Pulmonary artery endothelial cell (primary cell): ENCODE results near the gene GPR162. TPM values are rescaled to one million over a fixed set of nuclear protein-coding genes. Genes with fewer than 3 reads are reported as not detected.
A peak's percentile ranks its signal among the peaks of the same experiment; 100 is the strongest.

Experiments
- DNase-seq: peaks from one replicate; pipeline ENCODE4 v3.0.0-alpha.2; 2011; ENCODE audit warnings: low read depth, low spot score
- total RNA-seq: library from RNA; depleted of rRNA; stranded (reverse); fragments of >200 nt; gene quantifications from 2 replicates; pipeline ENCODE4 v1.2.3, GENCODE V29; 2014

Gene GPR162
- total RNA-seq, 1 donor from 2014 or later: 13.5 TPM

- DNase-seq: no peak
These were observed 12.6 kb downstream of the GPR162 start for GRCh38 chr12:6834254-6834653.

- no peak for DNase-seq
These were observed 13.3 kb downstream of the GPR162 start for GRCh38 chr12:6834873-6835272.

DNA sequence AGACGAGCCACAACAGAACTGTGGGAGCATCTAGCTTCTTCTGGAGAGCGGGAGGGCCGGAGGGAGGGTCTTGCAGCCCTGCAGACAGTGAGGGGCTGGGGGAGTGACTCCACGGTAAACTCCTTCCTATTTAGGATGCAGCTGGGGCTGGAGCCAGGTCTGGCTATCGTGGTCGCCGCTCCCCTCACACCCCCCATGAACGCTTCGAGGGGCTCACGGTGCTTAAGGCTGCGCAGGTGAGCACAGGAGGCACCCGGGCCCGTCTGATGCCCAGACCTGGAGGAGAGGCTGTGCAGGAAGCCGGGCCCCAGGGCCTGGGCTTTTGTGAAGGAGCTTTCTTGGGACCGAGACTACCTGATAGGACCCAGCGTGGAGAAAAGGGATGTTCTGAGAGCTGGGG is 15.2 kb downstream of the GPR162 start:
- no peak for DNase-seq

- DNase-seq: no peak
These were observed 15.9 kb downstream of the GPR162 start for GRCh38 chr12:6837370-6838060.

DNA sequence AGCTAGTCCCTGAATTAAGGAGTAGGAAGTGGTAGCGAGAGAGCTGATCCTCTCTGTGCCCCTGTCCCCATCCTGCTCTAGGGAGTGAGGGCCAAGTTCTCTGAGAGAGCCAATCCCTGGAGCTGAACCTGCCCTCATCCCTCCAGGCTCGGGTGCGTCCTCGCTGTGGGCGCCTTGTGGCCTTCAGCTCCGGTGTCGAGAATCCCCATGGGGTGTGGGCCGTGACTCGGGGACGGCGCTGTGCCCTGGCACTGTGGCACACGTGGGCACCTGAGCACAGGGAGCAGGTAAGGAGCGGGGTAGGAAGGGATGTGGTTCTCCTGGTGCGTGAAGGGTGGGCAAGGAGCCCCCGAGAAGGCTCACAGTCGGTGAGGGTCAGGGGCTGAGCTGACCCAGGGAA is 17.2 kb downstream of the GPR162 start:
- DNase-seq: no peak

DNA sequence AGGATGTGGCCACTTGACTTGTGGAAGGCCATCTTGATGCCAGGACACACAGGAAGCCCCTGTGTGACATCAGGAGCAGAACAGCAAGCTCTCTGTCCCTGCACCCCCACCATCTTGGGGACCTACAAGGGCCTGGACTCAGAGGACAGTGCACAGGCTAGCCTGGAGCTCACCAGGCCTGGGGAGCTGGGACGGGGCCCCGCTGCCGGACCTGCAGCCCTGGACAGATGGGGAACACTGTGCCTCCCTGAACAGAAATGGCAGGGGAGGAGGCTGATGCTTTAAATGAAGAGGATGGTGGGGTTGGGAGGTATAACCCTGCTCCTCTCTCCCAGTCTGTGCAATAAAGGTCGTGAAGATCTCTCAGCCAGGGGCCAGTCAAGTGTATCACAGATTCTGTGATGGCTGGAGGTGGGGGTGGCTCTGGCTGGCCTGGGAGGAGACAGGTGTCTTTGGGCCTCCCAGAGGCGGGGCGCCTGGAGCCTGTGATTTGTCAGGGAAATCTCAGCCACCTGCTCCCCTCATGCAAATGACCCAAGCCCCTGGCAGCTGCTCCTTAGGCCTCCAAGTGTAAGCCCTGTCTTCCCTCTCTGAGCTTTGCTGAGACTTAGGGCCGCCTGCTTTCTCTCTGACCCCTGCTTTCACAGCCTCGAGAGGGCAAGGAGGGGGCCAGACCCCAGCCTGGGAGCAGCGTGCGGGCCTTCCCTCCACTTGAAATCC is 18.0 kb downstream of the GPR162 start:
- DNase-seq: no peak

GRCh38 chr12:6840330-6840729 is 18.7 kb downstream of the GPR162 start:
- no peak for DNase-seq

DNA sequence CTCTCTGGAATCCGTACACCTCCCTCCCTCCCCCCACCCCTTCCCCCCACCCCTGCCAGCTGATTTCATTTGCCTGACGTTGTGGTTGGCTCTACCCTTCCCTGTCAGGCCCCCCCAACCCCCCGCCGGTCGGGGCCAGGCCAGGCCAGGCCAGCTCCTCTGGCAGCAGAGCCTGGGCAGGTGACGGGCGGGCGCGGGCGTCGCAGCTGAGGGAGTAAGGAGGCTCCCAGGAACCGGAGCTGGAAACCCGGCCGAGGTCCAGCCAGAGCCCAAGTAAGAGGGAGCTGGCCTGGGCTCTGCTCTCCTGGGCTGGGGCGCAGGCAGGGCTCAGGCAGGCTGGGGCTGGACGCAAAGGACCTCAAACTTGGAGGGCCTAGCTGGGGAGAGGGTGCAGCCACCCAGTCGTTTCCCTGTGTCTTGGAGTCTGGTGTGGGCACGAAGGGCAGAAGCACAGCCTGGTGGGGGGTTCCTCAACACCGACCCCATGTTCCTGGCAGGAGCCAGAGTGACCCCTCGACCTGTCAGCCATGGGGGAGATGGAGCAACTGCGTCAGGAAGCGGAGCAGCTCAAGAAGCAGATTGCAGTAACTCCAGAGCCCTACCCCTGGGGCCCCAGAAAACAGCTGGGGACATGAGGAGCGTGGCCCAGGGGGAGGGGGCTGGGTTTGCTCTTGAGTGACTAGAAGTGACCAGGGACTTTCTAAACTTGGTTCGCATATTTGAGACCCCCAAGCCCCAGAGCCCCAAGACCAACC is 19.3 kb downstream of the GPR162 start, which contains the start of gene GNB3:
TSS of gene GNB3 (plus strand) at position 165 of the 755 bp plus-strand sequence. CDS start at position 528, 363 bp downstream.
- DNase-seq: no peak

DNA sequence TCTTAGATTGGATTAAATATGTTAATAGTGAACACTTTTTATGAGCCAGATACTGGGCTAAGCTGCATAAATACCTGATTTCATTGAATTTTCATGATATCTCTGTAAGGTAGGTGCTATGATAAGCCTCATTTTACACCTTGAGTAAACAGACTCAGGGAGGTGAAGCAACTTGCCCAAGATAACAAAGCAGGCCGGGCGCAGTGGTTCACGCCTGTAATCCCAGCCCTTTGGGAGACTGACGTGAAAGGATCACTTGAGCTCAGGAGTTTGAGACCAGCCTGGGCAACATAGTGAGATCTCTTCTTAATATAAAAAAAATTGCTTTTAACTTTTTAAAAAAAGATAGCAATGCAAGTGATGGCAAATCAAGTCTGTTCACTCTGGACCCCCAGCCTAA is 20.5 kb downstream of the GPR162 start:
- DNase-seq: no peak

DNA sequence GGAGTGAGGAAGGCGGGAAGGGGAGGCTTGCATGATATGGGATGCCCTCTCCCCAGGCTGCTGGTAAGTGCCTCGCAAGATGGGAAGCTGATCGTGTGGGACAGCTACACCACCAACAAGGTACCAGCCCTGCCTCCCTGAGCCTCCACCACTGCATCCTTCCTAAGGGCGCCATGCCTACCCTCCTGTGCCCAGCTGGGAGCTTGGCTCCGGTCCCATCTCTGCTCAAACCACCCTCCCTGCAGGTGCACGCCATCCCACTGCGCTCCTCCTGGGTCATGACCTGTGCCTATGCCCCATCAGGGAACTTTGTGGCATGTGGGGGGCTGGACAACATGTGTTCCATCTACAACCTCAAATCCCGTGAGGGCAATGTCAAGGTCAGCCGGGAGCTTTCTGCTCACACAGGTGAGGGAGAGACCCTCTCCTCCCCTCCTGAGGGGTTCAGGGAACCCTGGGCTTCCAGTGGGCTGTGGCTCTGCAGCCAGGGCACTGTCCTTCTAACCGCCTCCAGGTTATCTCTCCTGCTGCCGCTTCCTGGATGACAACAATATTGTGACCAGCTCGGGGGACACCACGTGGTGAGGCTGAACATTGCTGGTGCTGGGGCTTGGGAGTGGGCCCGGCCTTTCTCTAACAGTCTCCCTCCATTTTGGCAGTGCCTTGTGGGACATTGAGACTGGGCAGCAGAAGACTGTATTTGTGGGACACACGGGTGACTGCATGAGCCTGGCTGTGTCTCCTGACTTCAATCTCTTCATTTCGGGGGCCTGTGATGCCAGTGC is 21.7 kb downstream of the GPR162 start:
- DNase-seq: no peak

GRCh38 chr12:6845395-6845794 is 23.8 kb downstream of the GPR162 start:
- no peak for DNase-seq

- DNase-seq: no peak
These were observed 24.8 kb downstream of the GPR162 start for GRCh38 chr12:6846316-6846869.

DNA sequence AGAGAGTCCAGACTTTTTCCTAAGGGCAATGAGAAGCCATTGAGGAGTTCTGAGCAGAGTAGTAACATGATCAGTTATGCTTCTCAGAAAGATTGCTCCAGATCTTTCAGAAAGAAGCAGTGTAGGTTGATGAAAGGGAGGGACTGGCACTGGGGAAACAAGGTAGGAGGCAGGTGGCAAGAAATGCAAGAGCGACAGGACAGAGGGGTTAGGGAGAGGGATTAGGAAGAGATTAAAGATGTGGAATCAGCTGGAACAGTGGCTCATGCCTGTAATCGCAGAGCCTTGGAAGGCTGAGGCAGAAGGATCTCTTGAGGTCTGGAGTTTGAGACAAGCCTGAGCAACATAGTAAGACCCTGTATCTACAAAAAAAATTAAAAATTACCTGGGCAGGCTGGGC is 26.1 kb downstream of the GPR162 start:
- DNase-seq: no peak

- no peak for DNase-seq
These were observed 27.8 kb downstream of the GPR162 start for GRCh38 chr12:6849427-6849826.

- DNase-seq: no peak
These were observed 28.4 kb downstream of the GPR162 start for GRCh38 chr12:6849976-6850560.

- DNase-seq: no peak
These were observed 29.2 kb downstream of the GPR162 start for GRCh38 chr12:6850796-6851152.

DNA sequence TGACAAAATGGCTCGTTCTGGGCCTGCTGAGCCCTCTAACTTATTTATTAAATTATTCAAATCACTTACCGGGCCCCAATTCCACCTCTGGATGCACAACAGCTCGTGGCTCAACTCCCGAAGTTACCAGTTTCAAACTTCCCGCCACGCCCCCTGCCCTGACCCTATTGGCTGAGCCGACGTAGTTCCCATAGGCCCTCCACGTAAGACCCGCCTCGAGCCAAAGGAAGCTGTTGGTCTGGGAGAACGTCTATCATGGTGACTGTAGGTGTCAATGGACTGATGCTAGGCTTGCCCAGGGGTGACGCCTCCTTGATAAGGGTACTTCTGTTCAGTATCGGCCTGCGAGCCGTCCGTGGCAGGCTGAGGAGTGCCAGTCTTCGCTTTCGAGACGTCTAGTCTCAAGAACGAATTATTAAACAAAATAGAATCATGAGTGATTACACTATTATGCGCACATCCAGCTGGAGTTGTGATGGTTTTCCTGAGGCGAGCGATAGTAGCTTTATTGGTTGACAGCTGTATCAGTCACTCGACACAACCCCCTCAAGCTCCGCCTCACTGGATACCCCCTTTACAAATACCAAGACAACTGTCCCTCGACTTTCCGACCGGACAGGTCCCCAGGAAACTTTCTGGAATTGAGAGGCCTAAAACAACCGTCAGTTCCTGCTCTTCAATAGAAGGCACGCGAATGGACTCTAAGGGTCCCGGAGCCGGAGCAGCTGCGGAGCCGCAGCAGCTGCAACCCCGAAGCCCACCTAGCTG is 29.7 kb downstream of the GPR162 start, which contains the start of gene CDCA3:
TSS of gene CDCA3 (minus strand) at position 134 of the 768 bp plus-strand sequence. CDS start 334 bp downstream, outside the sequence.
- peak; percentile 97 for DNase-seq

- DNase-seq: peak; percentile 99
These were observed 30.5 kb downstream of the GPR162 start, which contains the start of gene USP5 for GRCh38 chr12:6851921-6852650. TSS of gene USP5 (plus strand) at chr12:6852150. CDS start at chr12:6852180, 30 bp downstream.
